WTC11 (cell line): Measurements from ENCODE around the gene PDZRN4. TPM values are rescaled to one million over a fixed set of nuclear protein-coding genes. Genes with fewer than 3 reads are reported as not detected.

Experiments
- ATAC-seq: fragments of 200-7000 bp; cut with Tn5 transposase; 2 replicates; pipeline ENCODE4 v1.10.0; 2021; ENCODE audit warnings: mild to moderate bottlenecking, moderate library complexity
- CTCF ChIA-PET: fragments of 300-600 bp; sonication (Branson Sonifier 250); formaldehyde crosslinking; loops from one replicate; lab custom pipeline; 2021; ENCODE audit warnings: antibody characterized with exemption; lab: Charles Lee
- POLR2A ChIA-PET: fragments of 350-600 bp; sonication (Branson Sonifier 250); formaldehyde crosslinking; loops from one replicate; lab custom pipeline; 2021; ENCODE audit warnings: antibody characterized with exemption; lab: Charles Lee
- DNase-seq: peaks from one replicate; pipeline ENCODE4 v3.0.0; 2021; ENCODE audit warnings: low spot score
- H3K27ac Mint-ChIP-seq: 2 replicates; pipeline ENCODE4 v1.8.0; 2021; ENCODE audit warnings: mixed read lengths
- H3K27me3 Mint-ChIP-seq: 2 replicates; pipeline ENCODE4 v1.8.0; 2021; ENCODE audit warnings: low read depth, mild to moderate bottlenecking, moderate library complexity, mixed read lengths
- H3K36me3 Mint-ChIP-seq: 2 replicates; pipeline ENCODE4 v1.8.0; 2021; ENCODE audit warnings: mixed read lengths
- H3K4me1 Mint-ChIP-seq: 2 replicates; pipeline ENCODE4 v1.8.0; 2022; ENCODE audit warnings: mixed read lengths
- H3K4me3 Mint-ChIP-seq: 2 replicates; pipeline ENCODE4 v1.8.0; 2021; ENCODE audit warnings: mild to moderate bottlenecking, moderate library complexity, mixed read lengths
- H3K9me3 Mint-ChIP-seq: 2 replicates; pipeline ENCODE4 v1.8.0; 2021; ENCODE audit warnings: mixed read lengths
- ATF1 ChIP-seq: sonication (generic); formaldehyde crosslinking; IDR thresholded peaks from 2 replicates; pipeline ENCODE4 v1.8.1; 2023; ENCODE audit warnings: mild to moderate bottlenecking, moderate library complexity, missing genetic modification reagents
- E2F1 ChIP-seq: sonication (generic); formaldehyde crosslinking; IDR thresholded peaks from 2 replicates; pipeline ENCODE4 v1.8.0; 2022; ENCODE audit warnings: mild to moderate bottlenecking, missing genetic modification reagents
- ESRRA ChIP-seq: sonication (generic); formaldehyde crosslinking; IDR thresholded peaks from 2 replicates; pipeline ENCODE4 v1.8.1; 2022; ENCODE audit warnings: mild to moderate bottlenecking, missing genetic modification reagents, borderline replicate concordance
- GRHL2 ChIP-seq: fragments of 250-450 bp; sonication (Bioruptor Pico); IDR thresholded peaks from 2 replicates; pipeline ENCODE4 v1.8.0; 2022; ENCODE audit warnings: mild to moderate bottlenecking, moderate library complexity; ENCODE audit not compliant: insufficient replicate concordance, severe bottlenecking
- HMGA2 ChIP-seq: fragments of 250-450 bp; sonication (Bioruptor Pico); IDR thresholded peaks from 2 replicates; pipeline ENCODE4 v1.4.0; 2021; ENCODE audit warnings: mild to moderate bottlenecking, moderate library complexity
- IRF2 ChIP-seq: sonication (generic); formaldehyde crosslinking; IDR thresholded peaks from 2 replicates; pipeline ENCODE4 v1.8.0; 2022; ENCODE audit warnings: low read depth, missing genetic modification reagents, borderline replicate concordance
- KAT7 ChIP-seq: sonication (generic); formaldehyde crosslinking; IDR thresholded peaks from 2 replicates; pipeline ENCODE4 v1.8.1; 2023; ENCODE audit warnings: missing genetic modification reagents, mild to moderate bottlenecking, borderline replicate concordance
- NFE2L1 ChIP-seq: sonication (generic); formaldehyde crosslinking; IDR thresholded peaks from 2 replicates; pipeline ENCODE4 v1.8.1; 2023; ENCODE audit warnings: missing genetic modification reagents
- NR3C1 ChIP-seq: sonication (generic); formaldehyde crosslinking; conservative IDR thresholded peaks from 2 replicates; pipeline ENCODE4 v1.8.1; 2023; ENCODE audit warnings: low read depth, mild to moderate bottlenecking, missing genetic modification reagents
- PREB ChIP-seq: sonication (generic); formaldehyde crosslinking; IDR thresholded peaks from 2 replicates; pipeline ENCODE4 v1.8.1; 2022; ENCODE audit warnings: mild to moderate bottlenecking, missing genetic modification reagents, moderate library complexity, borderline replicate concordance
- RORB ChIP-seq: fragments of 250-450 bp; sonication (Bioruptor Pico); IDR thresholded peaks from 2 replicates; pipeline ENCODE4 v1.9.0; 2021; ENCODE audit warnings: mild to moderate bottlenecking
- TEAD1 ChIP-seq: sonication (generic); formaldehyde crosslinking; IDR thresholded peaks from 2 replicates; pipeline ENCODE4 v1.8.0; 2022; ENCODE audit warnings: mild to moderate bottlenecking, missing genetic modification reagents
- USF1 ChIP-seq: sonication (generic); formaldehyde crosslinking; IDR thresholded peaks from 2 replicates; pipeline ENCODE4 v1.8.0; 2022; ENCODE audit warnings: mild to moderate bottlenecking, missing genetic modification reagents
- ZBTB43 ChIP-seq: sonication (generic); formaldehyde crosslinking; IDR thresholded peaks from 2 replicates; pipeline ENCODE4 v1.8.1; 2023; ENCODE audit warnings: mild to moderate bottlenecking, missing genetic modification reagents
- ZMAT4 ChIP-seq: fragments of 250-450 bp; sonication (Bioruptor Pico); IDR thresholded peaks from 2 replicates; pipeline ENCODE4 v1.9.0; 2021; ENCODE audit warnings: mild to moderate bottlenecking
- ZNF138 ChIP-seq: sonication (generic); formaldehyde crosslinking; conservative IDR thresholded peaks from 2 replicates; pipeline ENCODE4 v1.8.1; 2022; ENCODE audit warnings: mild to moderate bottlenecking, moderate library complexity, missing genetic modification reagents
- ZNF232 ChIP-seq: sonication (generic); formaldehyde crosslinking; IDR thresholded peaks from 2 replicates; pipeline ENCODE4 v1.8.0; 2022; ENCODE audit warnings: mild to moderate bottlenecking, missing genetic modification reagents
- ZNF263 ChIP-seq: sonication (generic); formaldehyde crosslinking; IDR thresholded peaks from 2 replicates; pipeline ENCODE4 v1.8.1; 2022; ENCODE audit warnings: low read depth, mild to moderate bottlenecking, moderate library complexity, missing genetic modification reagents
- ZSCAN18 ChIP-seq: fragments of 250-450 bp; sonication (Bioruptor Pico); IDR thresholded peaks from 2 replicates; pipeline ENCODE4 v2.1.2; 2022; ENCODE audit warnings: mild to moderate bottlenecking, moderate library complexity
- total RNA-seq: library from RNA; stranded (reverse); gene quantifications from 3 replicates; pipeline ENCODE4 v1.2.3, GENCODE V29; 2021

The PDZRN4 gene
- total RNA-seq, 1 experiment from 2014 or later = 0.09 TPM

GRCh38 chr12:41367726-41368405 is 179.7 kb downstream of the PDZRN4 start:
- Mint-ChIP-seq H3K9me3 (peaks cover 8% of the 10 kb centered on the region), H3K27ac (no peak overlapping the region), H3K4me1 (peaks cover 21% of the 10 kb centered on the region), H3K36me3 (peaks cover 8% of the 10 kb centered on the region), H3K4me3 (no peak overlapping the region), H3K27me3 (peaks cover 3% of the 10 kb centered on the region)
- ATAC-seq = no peak; the same call in 1 of the 2 replicates
- ChIA-PET CTCF (interaction anchor here (1.2 to 1.8 kb wide), 4 partner anchors 10 to 656 kb away, joined by 3 to 10 read pairs (median 4); no protein-coding TSS in a partner anchor), POLR2A (no interaction called here)
- no peak for DNase-seq
- TF ChIP-seq HMGA2 (CRISPR knock-in tag) = peak; percentile 30; the same call in 1 of the 2 replicates
- no peak for TF ChIP-seq E2F1

GRCh38 chr12:41380878-41381277 is 192.8 kb downstream of the PDZRN4 start:
- DNase-seq (no peak), ATAC-seq (no peak)
- CTCF ChIA-PET = no interaction called here
- Mint-ChIP-seq H3K4me1 (no peaks in the 10 kb centered on the region), H3K36me3 (peaks cover 24% of the 10 kb centered on the region), H3K27ac (no peak overlapping the region), H3K9me3 (peaks cover 49% of the 10 kb centered on the region), H3K4me3 (no peak overlapping the region), H3K27me3 (no peaks in the 10 kb centered on the region; the same call in 1 of the 2 replicates)
- POLR2A ChIA-PET = no interaction called here
- TF ChIP-seq NR3C1 (CRISPR knock-in tag) (no peak), ZSCAN18 (CRISPR knock-in tag) (no peak), ZNF232 (CRISPR knock-in tag) (no peak), USF1 (CRISPR knock-in tag) (no peak), ZNF263 (no peak), NFE2L1 (no peak), ESRRA (CRISPR knock-in tag) (no peak), KAT7 (CRISPR knock-in tag) (no peak), PREB (CRISPR knock-in tag) (no peak), ZBTB43 (CRISPR knock-in tag) (no peak), TEAD1 (no peak), ZNF138 (no peak), GRHL2 (no peak), IRF2 (CRISPR knock-in tag) (no peak), ATF1 (CRISPR knock-in tag) (no peak), RORB (CRISPR knock-in tag) (no peak), ZMAT4 (CRISPR knock-in tag) (no peak)
